BE2C (cell line): Measurements from ENCODE around the gene ATP8A2.

Experiments used
- DNase-seq: peaks from one replicate; pipeline ENCODE4 v3.0.0-alpha.2; 2020
- H3K27me3 ChIP-seq: fragments of 250-450 bp; sonication (Bioruptor Pico); 2 replicates; pipeline ENCODE4 v1.5.1; 2020; ENCODE audit warnings: mild to moderate bottlenecking
- H3K36me3 ChIP-seq: fragments of 250-450 bp; sonication (Bioruptor Pico); 2 replicates; pipeline ENCODE4 v1.5.1; 2020; ENCODE audit warnings: mild to moderate bottlenecking
- H3K4me1 ChIP-seq: fragments of 250-450 bp; sonication (Bioruptor Pico); 2 replicates; pipeline ENCODE4 v1.5.1; 2020
- H3K4me3 ChIP-seq: 2 replicates; pipeline ENCODE4 v1.5.1; 2011; ENCODE audit warnings: low read depth, low read length
- H3K9me3 ChIP-seq: fragments of 250-450 bp; sonication (Bioruptor Pico); 2 replicates; pipeline ENCODE4 v1.5.1; 2020
- CTCF ChIP-seq: IDR thresholded peaks from 2 replicates; pipeline ENCODE4 v1.5.1; 2012; ENCODE audit warnings: mild to moderate bottlenecking, low read depth, low read length

ATP8A2 gene

GRCh38 chr13:25864936-25865335, 493.2 kb downstream of the ATP8A2 start:
- no peak for DNase-seq
- no peak for TF ChIP-seq CTCF
- H3K9me3 ChIP-seq: no peaks in the 10 kb centered on the region
- no peaks in the 10 kb centered on the region for H3K4me1 ChIP-seq
- peaks cover 7% of the 10 kb centered on the region; the same call in 1 of the 2 replicates for H3K27me3 ChIP-seq
- H3K4me3 ChIP-seq: no peak overlapping the region
- no peaks in the 10 kb centered on the region for H3K36me3 ChIP-seq

- TF ChIP-seq CTCF: no peak
- no peak for DNase-seq
- peaks cover 7% of the 10 kb centered on the region; the same call in 1 of the 2 replicates for H3K27me3 ChIP-seq
- no peaks in the 10 kb centered on the region for H3K36me3 ChIP-seq
- no peaks in the 10 kb centered on the region for H3K9me3 ChIP-seq
- no peaks in the 10 kb centered on the region for H3K4me1 ChIP-seq
- no peak overlapping the region for H3K4me3 ChIP-seq
These were observed 493.6 kb downstream of the ATP8A2 start for GRCh38 chr13:25865391-25865790.

- H3K9me3 ChIP-seq: no peaks in the 10 kb centered on the region
- no peak for TF ChIP-seq CTCF
- H3K4me1 ChIP-seq: no peaks in the 10 kb centered on the region
- H3K27me3 ChIP-seq: peaks cover 7% of the 10 kb centered on the region; the same call in 1 of the 2 replicates
- H3K4me3 ChIP-seq: no peak overlapping the region
- no peak for DNase-seq
- H3K36me3 ChIP-seq: no peaks in the 10 kb centered on the region
These were observed 495.3 kb downstream of the ATP8A2 start for GRCh38 chr13:25867038-25867437.

- Histone ChIP-seq H3K27me3 (peaks cover 7% of the 10 kb centered on the region; the same call in 1 of the 2 replicates), H3K9me3 (no peaks in the 10 kb centered on the region), H3K4me3 (no peak overlapping the region), H3K36me3 (no peaks in the 10 kb centered on the region), H3K4me1 (no peaks in the 10 kb centered on the region)
- no peak for TF ChIP-seq CTCF
- DNase-seq: no peak
These were observed 496.7 kb downstream of the ATP8A2 start for GRCh38 chr13:25868490-25868889.

- no peak for TF ChIP-seq CTCF
- no peaks in the 10 kb centered on the region for H3K36me3 ChIP-seq
- H3K4me3 ChIP-seq: no peak overlapping the region
- peaks cover 3% of the 10 kb centered on the region; the same call in 1 of the 2 replicates for H3K27me3 ChIP-seq
- H3K9me3 ChIP-seq: no peaks in the 10 kb centered on the region
- no peak for DNase-seq
- no peaks in the 10 kb centered on the region for H3K4me1 ChIP-seq
These were observed 498.2 kb downstream of the ATP8A2 start for GRCh38 chr13:25869941-25870340.

GRCh38 chr13:25871389-25872125, 499.8 kb downstream of the ATP8A2 start:
- H3K9me3 ChIP-seq: no peaks in the 10 kb centered on the region
- no peaks in the 10 kb centered on the region for H3K4me1 ChIP-seq
- H3K27me3 ChIP-seq: no peaks in the 10 kb centered on the region
- no peak for TF ChIP-seq CTCF
- H3K4me3 ChIP-seq: no peak overlapping the region
- DNase-seq: no peak
- no peaks in the 10 kb centered on the region for H3K36me3 ChIP-seq
